ENCODE measurements around the gene EPAS1. TPM values are rescaled to one million over a fixed set of nuclear protein-coding genes. Genes with fewer than 3 reads are reported as not detected.

Gene EPAS1
- total and polyA plus RNA-seq, 9 of the 15 experiments (the other 6 are each of a cell fraction or from before 2014, with no cell fraction given), result 0.25 to 11.2 (median 4.1) TPM

- FAIRE-seq (peak; percentile 26), ATAC-seq (no peak), DNase-seq (ENCODE audit: extremely low read depth in 1 of 4, low spot score in 3 of 4) (no peak)
- Histone ChIP-seq H3K4me3 (no peak overlapping the region), H4K20me1 (replicated peaks; ENCODE audit: control insufficient read depth, insufficient read depth, low read length) (no peaks in the 10 kb centered on the region), H3K79me2 (ENCODE audit: control insufficient read depth, insufficient read depth, low read length) (peaks cover 3% of the 10 kb centered on the region; the same call in 1 of the 3 replicates), H3K9me1 (ENCODE audit: control insufficient read depth, insufficient read depth, low read length) (no peaks in the 10 kb centered on the region), H3K4me2 (ENCODE audit: insufficient read depth, low read length) (no peak overlapping the region), H3K4me1 (replicated peaks in 1 of 2; ENCODE audit: control insufficient read depth in 2 of 2, insufficient read depth in 2 of 2, low read length in 2 of 2) (peaks cover 0 to under 1% of the 10 kb centered on the region in 2 experiments; a peak in 1 of 5 replicates), H3K9me3 (replicated peaks; ENCODE audit: control insufficient read depth, insufficient read depth, low read depth, low read length) (no peaks in the 10 kb centered on the region), H3K9ac (ENCODE audit: insufficient read depth in 1 of 2, low read depth in 2 of 2, low read length in 2 of 2) (no peak overlapping the region), H3K27me3 (ENCODE audit: control insufficient read depth in 2 of 2, insufficient read depth in 2 of 2, low read length in 2 of 2) (no peaks in the 10 kb centered on the region), H3K36me3 (ENCODE audit: control insufficient read depth, insufficient read depth, low read length) (peaks cover 20% of the 10 kb centered on the region; the same call in 2 of the 3 replicates), H2AFZ (ENCODE audit: low read depth, low read length) (no peak overlapping the region), H3K27ac (ENCODE audit: extremely low read depth, low read depth, low read length) (no peak overlapping the region)
- no TSS peak for BruUV-seq (replicated peaks)
- POLR2A ChIA-PET, result no interaction called here
- CTCF ChIA-PET (ENCODE audit: low intra/inter-chr PET ratio), result no interaction called here
- no peak for TF ChIP-seq DEAF1 (CRISPR knock-in tag; IDR thresholded peaks at IDR 0.05)
- no peak for TF ChIP-seq FOSL1 (tag; conservative IDR thresholded peaks at IDR 0.05)
- no peak for TF ChIP-seq LCOR (CRISPR knock-in tag; IDR thresholded peaks at IDR 0.05)
- no peak for TF ChIP-seq MAZ (CRISPR knock-in tag; conservative IDR thresholded peaks at IDR 0.05 in 1 of 2, IDR thresholded peaks at IDR 0.05 in 1 of 2)
- TF ChIP-seq POLR3G (IDR thresholded peaks at IDR 0.05; ENCODE audit: extremely low read depth, insufficient read length, insufficient replicate concordance), result no peak
- no peak for TF ChIP-seq ZBTB49 (CRISPR knock-in tag; IDR thresholded peaks at IDR 0.05; ENCODE audit: borderline replicate concordance)
- TF ChIP-seq SOX6 (IDR thresholded peaks at IDR 0.05), result no peak
- TF ChIP-seq GTF2A2 (tag; IDR thresholded peaks at IDR 0.05), result no peak
- TF ChIP-seq ZNF431 (CRISPR knock-in tag; IDR thresholded peaks at IDR 0.05), result no peak
- intact Hi-C loops (cut with micrococcal nuclease), result no loop called here
- WGBS (ENCODE audit: insufficient coverage, low coverage, missing lambda C conversion rate), result 74% methylated on average over 7 of the region's 7 CpGs
- in situ Hi-C loops (cut with MboI), result no loop called here
Measured at GRCh38 chr2:46390901-46391395, 93.7 kb downstream of the EPAS1 start.
